Measurements from ENCODE around the gene TBC1D22A. TPM values are rescaled to one million over a fixed set of nuclear protein-coding genes. Genes with fewer than 3 reads are reported as not detected.

The TBC1D22A gene
- total RNA-seq, 2 donors from 2014 or later, result 11.5 to 15.4 TPM

DNA sequence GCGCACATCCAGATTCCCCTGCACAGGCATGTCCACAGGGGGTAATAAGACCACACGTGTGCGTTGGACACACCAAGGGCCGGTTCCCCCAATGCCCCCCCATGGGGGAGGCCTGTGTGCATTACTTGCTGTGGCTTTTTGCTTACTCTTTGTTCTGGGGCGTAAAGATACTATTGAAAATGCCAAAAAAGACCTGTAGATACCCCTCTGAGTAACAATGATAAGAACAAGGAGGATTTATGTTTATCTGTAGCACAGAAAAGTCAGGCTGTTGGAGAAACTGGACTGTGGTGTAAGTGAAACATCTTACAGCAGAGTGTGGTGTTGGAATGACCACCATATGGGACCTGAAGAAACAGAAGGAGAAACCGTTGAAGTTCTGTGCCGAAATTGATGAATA, 103.2 kb downstream of the TBC1D22A start:
- Histone ChIP-seq H3K4me1 (no peaks in the 10 kb centered on the region), H3K4me3 (no peak overlapping the region), H3K27ac (no peak overlapping the region), H3K9me3 (peaks cover 0 to 3% of the 10 kb centered on the region in 2 donors), H3K27me3 (no peaks in the 10 kb centered on the region), H3K36me3 (no peaks in the 10 kb centered on the region)
- TF ChIP-seq, protein P1, sequence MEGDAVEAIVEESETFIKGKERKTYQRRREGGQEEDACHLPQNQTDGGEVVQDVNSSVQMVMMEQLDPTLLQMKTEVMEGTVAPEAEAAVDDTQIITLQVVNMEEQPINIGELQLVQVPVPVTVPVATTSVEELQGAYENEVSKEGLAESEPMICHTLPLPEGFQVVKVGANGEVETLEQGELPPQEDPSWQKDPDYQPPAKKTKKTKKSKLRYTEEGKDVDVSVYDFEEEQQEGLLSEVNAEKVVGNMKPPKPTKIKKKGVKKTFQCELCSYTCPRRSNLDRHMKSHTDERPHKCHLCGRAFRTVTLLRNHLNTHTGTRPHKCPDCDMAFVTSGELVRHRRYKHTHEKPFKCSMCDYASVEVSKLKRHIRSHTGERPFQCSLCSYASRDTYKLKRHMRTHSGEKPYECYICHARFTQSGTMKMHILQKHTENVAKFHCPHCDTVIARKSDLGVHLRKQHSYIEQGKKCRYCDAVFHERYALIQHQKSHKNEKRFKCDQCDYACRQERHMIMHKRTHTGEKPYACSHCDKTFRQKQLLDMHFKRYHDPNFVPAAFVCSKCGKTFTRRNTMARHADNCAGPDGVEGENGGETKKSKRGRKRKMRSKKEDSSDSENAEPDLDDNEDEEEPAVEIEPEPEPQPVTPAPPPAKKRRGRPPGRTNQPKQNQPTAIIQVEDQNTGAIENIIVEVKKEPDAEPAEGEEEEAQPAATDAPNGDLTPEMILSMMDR (IDR thresholded peaks at IDR 0.05), result no peak
- no peak for DNase-seq (ENCODE audit: low spot score)

GRCh38 chr22:46866591-46866990, 104.1 kb downstream of the TBC1D22A start:
- Histone ChIP-seq H3K4me3 (no peak overlapping the region), H3K36me3 (no peaks in the 10 kb centered on the region), H3K4me1 (no peaks in the 10 kb centered on the region), H3K27me3 (no peaks in the 10 kb centered on the region), H3K27ac (no peak overlapping the region), H3K9me3 (peaks cover 5 to 13% of the 10 kb centered on the region in 2 donors)
- TF ChIP-seq, protein P1 (IDR thresholded peaks at IDR 0.05), result no peak
- no peak for DNase-seq (ENCODE audit: low spot score)

DNA sequence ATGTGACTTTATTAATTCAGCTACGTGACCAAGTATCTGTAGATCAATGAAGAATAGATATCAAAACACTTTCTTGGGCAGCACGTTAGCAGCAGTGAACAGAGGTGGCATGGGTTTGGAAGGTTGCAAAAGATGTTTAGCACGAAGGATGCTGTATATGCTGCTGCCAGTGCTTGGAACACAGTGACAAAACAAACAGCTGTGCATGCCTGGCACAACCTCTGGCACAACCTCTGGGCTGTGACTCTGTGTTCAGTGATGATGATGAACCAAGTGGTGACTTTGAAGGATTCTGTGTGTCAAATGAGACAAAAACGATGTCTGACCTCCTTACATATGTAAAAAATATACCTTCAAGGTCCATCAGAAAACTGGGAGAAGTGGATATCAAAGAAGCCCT, 104.7 kb downstream of the TBC1D22A start:
- no peak for DNase-seq (ENCODE audit: low spot score)
- no peak overlapping the region for H3K27ac ChIP-seq
- no peaks in the 10 kb centered on the region for H3K27me3 ChIP-seq
- H3K9me3 ChIP-seq, result peaks cover 10 to 18% of the 10 kb centered on the region in 2 donors
- TF ChIP-seq, protein P1 (IDR thresholded peaks at IDR 0.05), result no peak
- no peaks in the 10 kb centered on the region for H3K4me1 ChIP-seq
- H3K36me3 ChIP-seq, result no peaks in the 10 kb centered on the region
- no peak overlapping the region for H3K4me3 ChIP-seq

DNA sequence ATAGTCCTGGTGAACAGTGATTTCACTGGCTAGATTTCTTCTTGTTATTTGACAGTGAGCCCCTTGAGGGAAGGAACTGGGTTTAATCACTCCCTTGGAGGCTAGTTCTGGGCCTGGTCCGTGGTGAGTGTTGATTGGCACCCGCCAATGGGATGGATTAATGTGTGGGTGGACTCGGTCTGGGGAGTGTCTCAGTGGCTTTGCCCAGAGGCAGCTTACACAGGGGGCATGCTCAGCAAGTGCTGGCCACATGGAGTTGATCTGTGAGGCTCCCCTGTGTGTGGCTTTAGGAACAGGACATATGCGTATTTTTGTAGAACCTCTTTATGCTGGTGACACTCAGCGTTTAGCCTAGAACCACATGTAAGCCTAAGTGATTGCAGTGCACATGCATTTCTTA, 106.9 kb downstream of the TBC1D22A start:
- no peak for DNase-seq (ENCODE audit: low spot score)
- H3K4me3 ChIP-seq, result no peak overlapping the region
- no peaks in the 10 kb centered on the region for H3K4me1 ChIP-seq
- no peak overlapping the region for H3K27ac ChIP-seq
- H3K9me3 ChIP-seq, result peaks cover 10 to 30% of the 10 kb centered on the region in 2 donors
- H3K36me3 ChIP-seq, result no peaks in the 10 kb centered on the region
- TF ChIP-seq, protein P1 (IDR thresholded peaks at IDR 0.05), result no peak
- no peaks in the 10 kb centered on the region for H3K27me3 ChIP-seq

DNA sequence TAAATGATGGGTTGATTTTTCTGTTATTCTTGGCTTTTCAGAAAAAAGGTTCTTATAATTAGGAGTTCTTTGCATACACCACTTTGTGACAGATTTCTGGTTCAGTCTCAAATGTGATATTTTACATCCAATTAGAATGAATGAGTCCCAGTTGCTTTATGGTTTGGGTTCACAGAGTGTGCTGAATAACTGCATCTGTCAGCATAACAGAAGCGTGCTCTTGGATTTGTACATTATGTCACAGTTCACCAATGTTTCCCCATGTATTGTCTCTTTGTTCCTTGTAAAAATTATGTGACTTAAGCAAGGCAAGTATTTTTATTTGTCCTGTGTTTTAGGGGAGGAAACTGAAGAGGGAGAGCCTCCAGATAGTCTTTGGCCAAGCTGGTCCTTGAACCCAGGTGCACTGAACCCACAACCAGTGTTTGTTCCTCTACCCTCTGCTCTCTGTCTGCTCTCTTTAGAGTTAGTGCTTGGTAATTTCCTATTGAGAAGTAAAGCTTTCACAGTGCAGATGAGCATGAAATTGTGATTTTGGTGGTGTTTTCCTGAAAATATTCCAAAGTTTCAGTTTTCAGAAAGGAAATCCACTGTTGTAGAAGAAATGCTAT, 107.5 kb downstream of the TBC1D22A start:
- no peak overlapping the region for H3K4me3 ChIP-seq

More for the DNA sequence above, 107.5 kb downstream of the TBC1D22A start:
- no peak for DNase-seq (ENCODE audit: low spot score)
- TF ChIP-seq, protein P1 (IDR thresholded peaks at IDR 0.05), result no peak
- Histone ChIP-seq H3K27ac (no peak overlapping the region), H3K36me3 (no peaks in the 10 kb centered on the region), H3K4me1 (no peaks in the 10 kb centered on the region), H3K27me3 (no peaks in the 10 kb centered on the region), H3K9me3 (peaks cover 10 to 30% of the 10 kb centered on the region in 2 donors)

Measured in right atrium auricular region (tissue), 2 donors.